SK-N-MC (cell line): ENCODE results near the gene LBP.

ENCODE experiments used
- DNase-seq: peaks from one replicate; pipeline ENCODE4 v3.0.0-alpha.2; 2011; ENCODE audit warnings: low read depth, low spot score
- H3K27ac ChIP-seq: fragments of 200-600 bp; sonication (generic); 2 replicates; pipeline ENCODE4 v1.5.1; 2016; ENCODE audit warnings: mixed run types
- H3K36me3 ChIP-seq: fragments of 200-600 bp; sonication (generic); 2 replicates; pipeline ENCODE4 v1.6.1; 2017; ENCODE audit warnings: antibody characterized with exemption, low read length, mixed read lengths; ENCODE audit not compliant: insufficient read depth
- H3K4me3 ChIP-seq: fragments of 200-600 bp; sonication (generic); 2 replicates; pipeline ENCODE4 v1.5.1; 2016
- H3K9ac ChIP-seq: fragments of 200-600 bp; sonication (generic); 2 replicates; pipeline ENCODE4 v1.8.0; 2017; ENCODE audit warnings: mixed run types, mixed read lengths; ENCODE audit not compliant: insufficient read length
- H3K9me3 ChIP-seq: fragments of 200-600 bp; sonication (generic); 2 replicates; pipeline ENCODE4 v1.6.1; 2017; ENCODE audit warnings: low read depth, mild to moderate bottlenecking, antibody characterized with exemption, low read length, moderate library complexity, mixed read lengths
- EZH2 ChIP-seq: fragments of 200-600 bp; sonication (generic); IDR thresholded peaks from one replicate; pipeline ENCODE4 v1.6.1; 2017; ENCODE audit warnings: antibody characterized with exemption
- FOXP2 ChIP-seq: optimal IDR thresholded peaks from 2 replicates; pipeline ENCODE3; 2011; ENCODE audit warnings: mild to moderate bottlenecking, moderate library complexity; ENCODE audit not compliant: insufficient read depth; ENCODE audit errors: extremely low read length, control extremely low read depth
- POLR2AphosphoS5 ChIP-seq: IDR thresholded peaks from 2 replicates; pipeline ENCODE4 v1.6.1; 2012; ENCODE audit warnings: mild to moderate bottlenecking, low read depth, low read length, borderline replicate concordance

The LBP gene

DNA sequence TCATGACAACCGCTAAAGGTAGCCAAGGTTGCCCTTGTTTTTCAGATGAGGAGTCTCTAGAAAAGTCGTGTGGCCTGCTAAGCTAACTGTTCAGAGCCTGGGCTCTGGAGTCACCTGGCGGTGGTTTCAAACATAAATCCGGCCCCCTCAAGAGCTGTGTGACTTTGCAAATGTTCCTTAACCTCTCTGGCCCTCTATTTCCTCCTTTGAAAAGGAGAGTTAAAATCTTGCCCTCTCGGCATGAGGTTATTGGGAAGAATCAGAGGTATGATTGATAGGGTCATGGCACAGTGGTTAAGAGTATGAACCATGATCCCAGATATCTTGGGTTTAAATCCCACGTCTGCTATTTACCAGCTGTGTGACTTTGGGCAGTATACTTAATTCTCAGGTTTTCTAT lies 5.6 kb upstream of the LBP start:
- no peak overlapping the region for H3K9ac ChIP-seq
- no peak overlapping the region for H3K27ac ChIP-seq
- H3K36me3 ChIP-seq = no peaks in the 10 kb centered on the region
- H3K4me3 ChIP-seq = no peak overlapping the region
- no peak for DNase-seq
- TF ChIP-seq EZH2 = no peak
- no peak for TF ChIP-seq FOXP2
- TF ChIP-seq POLR2AphosphoS5 = no peak
- no peaks in the 10 kb centered on the region for H3K9me3 ChIP-seq

- no peak overlapping the region for H3K27ac ChIP-seq
- DNase-seq = no peak
- H3K36me3 ChIP-seq = no peaks in the 10 kb centered on the region
- TF ChIP-seq EZH2 = no peak
- no peak overlapping the region for H3K4me3 ChIP-seq
- no peak overlapping the region for H3K9ac ChIP-seq
- no peaks in the 10 kb centered on the region for H3K9me3 ChIP-seq
Measured at GRCh38 chr20:38342216-38342615, 4.1 kb upstream of the LBP start.

GRCh38 chr20:38342713-38343310 lies 3.5 kb upstream of the LBP start:
- Histone ChIP-seq H3K9ac (no peak overlapping the region), H3K36me3 (no peaks in the 10 kb centered on the region), H3K9me3 (no peaks in the 10 kb centered on the region), H3K27ac (no peak overlapping the region), H3K4me3 (no peak overlapping the region)
- TF ChIP-seq POLR2AphosphoS5 (no peak), EZH2 (no peak), FOXP2 (no peak)
- DNase-seq = no peak

DNA sequence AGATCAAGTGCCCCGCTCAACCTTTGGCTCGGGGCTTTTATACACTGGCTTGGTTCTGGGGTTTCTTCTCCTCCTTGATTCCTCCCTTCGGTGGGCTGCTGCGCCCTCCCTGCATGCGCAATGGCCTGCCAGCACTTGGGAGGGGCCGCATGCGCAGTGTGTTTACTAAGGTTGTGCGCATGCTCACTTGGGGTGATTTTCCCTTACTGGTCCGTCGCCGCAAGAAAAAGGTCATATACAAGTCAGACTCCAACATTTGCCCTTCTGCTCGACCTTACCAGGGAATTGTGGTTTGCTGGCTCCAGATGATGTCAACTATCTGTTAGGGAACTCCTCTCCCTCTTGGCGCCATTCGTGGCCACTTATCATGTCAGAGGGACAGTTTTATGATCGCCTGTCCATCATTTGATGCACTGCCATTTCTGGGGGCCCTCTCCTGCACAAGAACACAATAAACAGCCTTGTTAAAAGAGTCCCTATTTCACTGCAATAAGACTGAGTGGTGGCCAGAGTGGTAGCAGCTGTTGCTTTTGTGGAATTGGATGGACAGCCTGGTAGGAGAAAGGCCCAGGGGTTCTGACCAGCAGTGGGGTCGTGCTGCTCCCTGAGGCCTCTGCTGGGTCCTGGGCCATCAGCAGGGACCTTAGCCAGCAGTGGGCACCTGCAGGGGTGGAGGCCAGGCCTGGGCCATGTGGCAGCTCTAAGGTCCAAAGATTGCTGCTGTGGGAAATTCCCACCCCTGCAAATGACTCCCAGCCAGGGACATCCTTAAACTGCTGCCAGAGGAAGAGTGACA lies 2.8 kb upstream of the LBP start:
- no peak overlapping the region for H3K9ac ChIP-seq
- no peak overlapping the region for H3K27ac ChIP-seq
- TF ChIP-seq POLR2AphosphoS5 = no peak
- no peak for TF ChIP-seq FOXP2
- TF ChIP-seq EZH2 = no peak
- DNase-seq = no peak
- no peaks in the 10 kb centered on the region for H3K36me3 ChIP-seq
- no peaks in the 10 kb centered on the region for H3K9me3 ChIP-seq
- H3K4me3 ChIP-seq = no peak overlapping the region

- DNase-seq = no peak
- H3K27ac ChIP-seq = no peak overlapping the region
- H3K9ac ChIP-seq = no peak overlapping the region
- no peak overlapping the region for H3K4me3 ChIP-seq
- no peaks in the 10 kb centered on the region for H3K9me3 ChIP-seq
- H3K36me3 ChIP-seq = no peaks in the 10 kb centered on the region
- no peak for TF ChIP-seq EZH2
Measured at GRCh38 chr20:38344107-38344701, 2.1 kb upstream of the LBP start.

DNA sequence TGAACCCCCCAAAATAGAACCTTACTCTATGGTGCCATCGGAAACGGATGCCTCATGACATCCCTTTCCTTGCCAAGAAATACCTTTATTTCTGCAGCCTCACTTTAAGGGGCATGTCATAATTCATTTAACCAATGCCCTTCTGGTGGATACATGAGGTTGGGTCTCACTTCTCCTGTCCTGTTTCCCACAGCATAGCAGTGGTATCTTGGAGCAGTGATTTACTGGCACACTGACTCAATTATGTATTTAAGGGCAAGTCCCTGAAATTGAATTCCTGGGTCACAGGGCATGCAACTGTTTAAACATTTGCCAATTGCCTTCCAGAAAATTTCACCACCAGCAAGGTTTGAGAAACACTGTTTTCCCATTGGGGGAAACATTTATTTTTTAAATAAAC lies 639 bp upstream of the LBP start:
- Histone ChIP-seq H3K9ac (no peak overlapping the region), H3K4me3 (no peak overlapping the region), H3K9me3 (no peaks in the 10 kb centered on the region), H3K36me3 (no peaks in the 10 kb centered on the region), H3K27ac (no peak overlapping the region)
- DNase-seq = no peak
- TF ChIP-seq POLR2AphosphoS5 = no peak
- TF ChIP-seq FOXP2 = no peak
- no peak for TF ChIP-seq EZH2

DNA sequence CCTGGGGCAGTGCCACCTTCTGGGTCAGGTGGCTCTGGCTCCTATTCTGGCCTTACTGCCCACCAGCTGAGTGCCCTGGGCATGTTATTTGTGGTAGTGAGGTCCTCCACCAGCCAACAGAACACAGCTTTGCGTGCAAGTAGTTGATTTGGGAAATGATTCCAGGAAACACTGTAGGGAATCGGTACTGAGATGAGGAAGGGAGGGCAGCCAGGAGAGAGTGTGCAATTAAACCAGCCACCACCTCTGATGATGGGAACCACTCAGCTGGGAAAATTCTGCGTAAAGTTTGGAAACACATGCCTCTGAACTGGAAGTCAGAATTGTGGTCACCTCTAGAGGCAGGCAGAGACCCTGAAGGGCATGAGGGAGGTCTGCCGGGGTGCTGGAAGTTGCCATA lies 459 bp downstream of the LBP start:
- Histone ChIP-seq H3K9me3 (no peaks in the 10 kb centered on the region), H3K27ac (no peak overlapping the region), H3K4me3 (no peak overlapping the region), H3K9ac (no peak overlapping the region), H3K36me3 (no peaks in the 10 kb centered on the region)
- TF ChIP-seq EZH2 (no peak), FOXP2 (no peak), POLR2AphosphoS5 (no peak)
- no peak for DNase-seq

GRCh38 chr20:38349856-38350255 lies 3.6 kb downstream of the LBP start:
- no peak for TF ChIP-seq EZH2
- TF ChIP-seq FOXP2 = no peak
- H3K4me3 ChIP-seq = no peak overlapping the region
- H3K9ac ChIP-seq = no peak overlapping the region
- H3K36me3 ChIP-seq = no peaks in the 10 kb centered on the region
- H3K9me3 ChIP-seq = no peaks in the 10 kb centered on the region
- H3K27ac ChIP-seq = no peak overlapping the region
- no peak for DNase-seq
